ENCODE data around the gene PLCG2.

The PLCG2 gene

DNA sequence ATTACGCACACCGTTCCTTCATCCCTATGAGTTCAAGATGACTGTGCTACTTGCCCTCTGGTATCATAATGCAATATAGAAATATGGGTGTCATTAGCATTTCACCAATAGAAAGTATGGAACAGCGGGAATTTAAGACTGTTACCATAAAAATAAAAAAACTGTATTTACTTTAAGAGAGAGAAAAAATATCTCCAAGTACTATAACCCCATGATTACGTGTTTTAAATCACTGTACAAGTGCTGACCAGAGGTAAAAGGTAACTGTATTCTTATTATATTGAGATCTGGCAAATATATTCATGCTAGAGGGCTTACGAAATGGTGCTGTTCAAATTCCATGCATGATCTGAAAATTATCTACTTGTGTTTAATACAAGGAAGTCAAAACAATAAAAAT lies 226.9 kb downstream of the PLCG2 start:
- TF ChIP-seq POLR2AphosphoS5 (IDR thresholded peaks at IDR 0.05; ENCODE audit: low read depth, low read length): no peak
- TF ChIP-seq FOXP2 (optimal IDR thresholded peaks at IDR 0.05; ENCODE audit: borderline replicate concordance, extremely low read depth, extremely low read length, insufficient read depth): no peak
- TF ChIP-seq TAF1 (IDR thresholded peaks at IDR 0.05; ENCODE audit: borderline replicate concordance, insufficient read depth, low read length): no peak
- no peak for TF ChIP-seq SIN3A (IDR thresholded peaks at IDR 0.05; ENCODE audit: borderline replicate concordance, insufficient read depth, low read length)
- TF ChIP-seq, protein P1, sequence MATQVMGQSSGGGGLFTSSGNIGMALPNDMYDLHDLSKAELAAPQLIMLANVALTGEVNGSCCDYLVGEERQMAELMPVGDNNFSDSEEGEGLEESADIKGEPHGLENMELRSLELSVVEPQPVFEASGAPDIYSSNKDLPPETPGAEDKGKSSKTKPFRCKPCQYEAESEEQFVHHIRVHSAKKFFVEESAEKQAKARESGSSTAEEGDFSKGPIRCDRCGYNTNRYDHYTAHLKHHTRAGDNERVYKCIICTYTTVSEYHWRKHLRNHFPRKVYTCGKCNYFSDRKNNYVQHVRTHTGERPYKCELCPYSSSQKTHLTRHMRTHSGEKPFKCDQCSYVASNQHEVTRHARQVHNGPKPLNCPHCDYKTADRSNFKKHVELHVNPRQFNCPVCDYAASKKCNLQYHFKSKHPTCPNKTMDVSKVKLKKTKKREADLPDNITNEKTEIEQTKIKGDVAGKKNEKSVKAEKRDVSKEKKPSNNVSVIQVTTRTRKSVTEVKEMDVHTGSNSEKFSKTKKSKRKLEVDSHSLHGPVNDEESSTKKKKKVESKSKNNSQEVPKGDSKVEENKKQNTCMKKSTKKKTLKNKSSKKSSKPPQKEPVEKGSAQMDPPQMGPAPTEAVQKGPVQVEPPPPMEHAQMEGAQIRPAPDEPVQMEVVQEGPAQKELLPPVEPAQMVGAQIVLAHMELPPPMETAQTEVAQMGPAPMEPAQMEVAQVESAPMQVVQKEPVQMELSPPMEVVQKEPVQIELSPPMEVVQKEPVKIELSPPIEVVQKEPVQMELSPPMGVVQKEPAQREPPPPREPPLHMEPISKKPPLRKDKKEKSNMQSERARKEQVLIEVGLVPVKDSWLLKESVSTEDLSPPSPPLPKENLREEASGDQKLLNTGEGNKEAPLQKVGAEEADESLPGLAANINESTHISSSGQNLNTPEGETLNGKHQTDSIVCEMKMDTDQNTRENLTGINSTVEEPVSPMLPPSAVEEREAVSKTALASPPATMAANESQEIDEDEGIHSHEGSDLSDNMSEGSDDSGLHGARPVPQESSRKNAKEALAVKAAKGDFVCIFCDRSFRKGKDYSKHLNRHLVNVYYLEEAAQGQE (IDR thresholded peaks at IDR 0.05; ENCODE audit: insufficient read depth in 1 of 2, low read depth in 2 of 2, low read length in 2 of 2): no peak

DNA sequence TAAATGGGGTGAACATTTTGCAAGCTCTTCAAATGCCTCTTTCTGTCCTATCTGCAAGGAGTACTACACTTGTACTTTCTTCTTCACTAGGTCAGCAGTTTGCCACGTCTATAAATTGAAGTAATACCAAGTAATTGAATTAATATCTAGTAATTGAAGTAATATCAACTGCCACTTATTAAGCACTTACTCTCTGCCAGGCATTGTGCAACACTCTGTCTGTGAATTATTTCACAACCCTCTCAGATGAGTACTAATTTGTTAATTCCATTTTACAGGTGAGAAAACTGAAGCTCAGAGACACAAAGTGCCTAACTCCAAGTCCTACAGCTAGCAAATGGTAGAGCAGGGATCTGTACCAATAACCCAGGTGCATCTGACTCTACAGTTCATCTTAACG lies 228.1 kb downstream of the PLCG2 start:
- TF ChIP-seq POLR2AphosphoS5 (IDR thresholded peaks at IDR 0.05; ENCODE audit: low read depth, low read length): no peak

DNA sequence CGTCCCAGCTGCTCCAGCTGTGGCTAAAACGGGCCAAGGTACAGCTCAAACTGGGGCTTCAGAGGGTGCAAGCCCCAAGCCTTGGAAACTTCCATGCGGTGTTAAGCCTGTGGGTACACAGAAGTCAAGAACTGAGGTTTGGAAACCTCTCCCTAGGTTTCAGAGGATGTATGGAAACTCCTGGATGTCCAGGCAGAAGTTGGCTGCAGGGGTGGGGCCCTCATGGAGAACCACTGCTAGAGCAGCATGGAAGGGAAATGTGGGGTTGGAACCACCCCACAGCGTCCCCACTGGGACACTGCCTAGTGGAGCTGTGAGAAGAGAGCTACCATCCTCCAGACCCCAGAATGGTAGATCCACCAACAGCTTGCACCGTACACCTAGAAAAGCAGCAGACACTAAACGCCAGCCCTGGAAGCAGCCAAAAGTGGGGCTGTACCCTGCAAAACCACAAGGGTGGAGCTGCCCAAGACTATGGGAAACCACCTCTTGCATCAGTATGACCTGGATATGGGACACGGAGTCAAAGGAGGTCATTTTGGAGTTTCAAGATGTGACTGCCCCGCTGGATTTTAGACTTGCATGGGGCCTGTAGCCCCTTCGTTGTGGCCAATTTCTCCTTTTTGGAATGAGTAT lies 230.0 kb downstream of the PLCG2 start:
- TF ChIP-seq FOXP2 (optimal IDR thresholded peaks at IDR 0.05; ENCODE audit: borderline replicate concordance, extremely low read depth, extremely low read length, insufficient read depth) (no peak), POLR2AphosphoS5 (IDR thresholded peaks at IDR 0.05; ENCODE audit: low read depth, low read length) (no peak), SIN3A (IDR thresholded peaks at IDR 0.05; ENCODE audit: borderline replicate concordance, insufficient read depth, low read length) (no peak), TAF1 (IDR thresholded peaks at IDR 0.05; ENCODE audit: borderline replicate concordance, insufficient read depth, low read length) (no peak)
- TF ChIP-seq, protein P1 (IDR thresholded peaks at IDR 0.05; ENCODE audit: insufficient read depth in 1 of 2, low read depth in 2 of 2, low read length in 2 of 2): no peak

DNA sequence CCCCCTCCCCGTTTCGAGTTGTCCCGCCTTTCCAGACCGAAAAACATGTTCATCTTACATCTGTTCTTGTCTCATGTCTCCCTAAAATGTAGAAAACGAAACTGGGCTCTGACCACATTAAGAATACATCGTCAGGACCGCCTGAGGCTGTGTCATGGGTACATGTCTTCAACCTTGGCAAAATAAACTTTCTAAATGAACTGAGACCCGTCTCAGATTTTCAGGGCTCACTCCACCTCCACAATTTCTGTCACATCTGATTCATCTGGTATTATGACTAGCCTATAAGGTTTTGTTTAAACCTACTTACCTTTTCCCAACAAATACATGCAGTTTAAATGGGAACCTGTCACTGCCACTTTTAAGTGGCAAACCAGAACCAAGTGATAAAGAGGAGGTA lies 231.6 kb downstream of the PLCG2 start:
- TF ChIP-seq FOXP2 (optimal IDR thresholded peaks at IDR 0.05; ENCODE audit: borderline replicate concordance, extremely low read depth, extremely low read length, insufficient read depth) (no peak), POLR2AphosphoS5 (IDR thresholded peaks at IDR 0.05; ENCODE audit: low read depth, low read length) (no peak), SIN3A (IDR thresholded peaks at IDR 0.05; ENCODE audit: borderline replicate concordance, insufficient read depth, low read length) (no peak), TAF1 (IDR thresholded peaks at IDR 0.05; ENCODE audit: borderline replicate concordance, insufficient read depth, low read length) (no peak)
- TF ChIP-seq, protein P1 (IDR thresholded peaks at IDR 0.05; ENCODE audit: insufficient read depth in 1 of 2, low read depth in 2 of 2, low read length in 2 of 2): no peak

DNA sequence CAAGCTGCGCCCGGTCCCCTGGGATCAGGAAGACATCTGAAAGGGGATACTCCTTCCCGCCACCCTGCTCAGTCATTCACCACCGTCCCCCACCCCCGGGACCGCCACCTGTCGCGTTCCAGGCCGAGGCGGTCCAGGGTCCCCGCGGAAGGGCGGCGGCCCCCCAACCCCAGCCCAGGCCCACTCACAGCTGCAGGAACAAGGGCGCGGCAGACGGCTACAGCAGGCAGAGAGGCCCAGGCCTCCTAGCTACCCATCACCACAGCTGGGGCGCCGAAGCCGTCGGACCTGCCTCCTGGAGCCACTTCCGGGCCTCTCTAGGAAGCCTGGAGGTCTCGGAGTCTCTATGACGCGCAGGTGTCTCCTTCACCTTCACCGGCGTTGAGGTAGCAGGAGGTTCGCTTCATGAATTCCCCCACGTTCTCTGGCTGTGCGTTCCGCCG lies 232.1 kb downstream of the PLCG2 start, which contains the start of gene SDR42E1:
SDR42E1 (minus strand) TSS at position 272 of the 443 bp plus-strand sequence. CDS start 10,612 bp downstream, outside the sequence.
- no peak for TF ChIP-seq POLR2AphosphoS5 (IDR thresholded peaks at IDR 0.05; ENCODE audit: low read depth, low read length)
- TF ChIP-seq, protein P1 (IDR thresholded peaks at IDR 0.05; ENCODE audit: insufficient read depth in 1 of 2, low read depth in 2 of 2, low read length in 2 of 2): no peak
- TF ChIP-seq TAF1 (IDR thresholded peaks at IDR 0.05; ENCODE audit: borderline replicate concordance, insufficient read depth, low read length): no peak
- no peak for TF ChIP-seq FOXP2 (optimal IDR thresholded peaks at IDR 0.05; ENCODE audit: borderline replicate concordance, extremely low read depth, extremely low read length, insufficient read depth)
- no peak for TF ChIP-seq SIN3A (IDR thresholded peaks at IDR 0.05; ENCODE audit: borderline replicate concordance, insufficient read depth, low read length)

All from PFSK-1 (cell line).